LoVo (cell line): ENCODE results near the gene CATSPER4.

ENCODE experiments used
- DNase-seq: peaks from one replicate; pipeline ENCODE4 v3.0.0-alpha.2; 2016; ENCODE audit warnings: low spot score

The CATSPER4 gene

GRCh38 chr1:26190373-26190987, at the start of gene CATSPER4:
CATSPER4 (plus strand) TSS chr1:26190602; CDS start chr1:26190628, 26 bp downstream.
- no peak for DNase-seq

- DNase-seq = no peak
Measured at GRCh38 chr1:26142159-26142558, 48.2 kb upstream of the CATSPER4 start.

- peak; percentile 89 for DNase-seq
Measured at GRCh38 chr1:26145041-26145959, 45.1 kb upstream of the CATSPER4 start.

- DNase-seq = no peak
Measured at GRCh38 chr1:26145960-26146294, 44.5 kb upstream of the CATSPER4 start.

- DNase-seq = no peak
Measured at GRCh38 chr1:26148887-26149286, 41.5 kb upstream of the CATSPER4 start.

GRCh38 chr1:26153966-26154532, 36.4 kb upstream of the CATSPER4 start:
- DNase-seq = no peak

GRCh38 chr1:26154750-26155149, 35.7 kb upstream of the CATSPER4 start:
- no peak for DNase-seq

- no peak for DNase-seq
Measured at GRCh38 chr1:26155370-26156284, 34.8 kb upstream of the CATSPER4 start.

- DNase-seq = no peak
Measured at GRCh38 chr1:26156285-26157038, 33.9 kb upstream of the CATSPER4 start.

GRCh38 chr1:26158271-26158907, 32.0 kb upstream of the CATSPER4 start:
- DNase-seq = no peak

GRCh38 chr1:26158908-26159742, 31.3 kb upstream of the CATSPER4 start, which contains the start of gene FAM110D:
FAM110D (plus strand) TSS chr1:26159079; CDS start chr1:26161292, 2,213 bp downstream.
- no peak for DNase-seq

GRCh38 chr1:26159743-26160039, 30.7 kb upstream of the CATSPER4 start:
- DNase-seq = no peak

GRCh38 chr1:26160527-26161414, 29.6 kb upstream of the CATSPER4 start:
- no peak for DNase-seq

- peak; percentile 70 for DNase-seq
Measured at GRCh38 chr1:26161415-26162219, 28.8 kb upstream of the CATSPER4 start.

- peak; percentile 19 for DNase-seq
Measured at GRCh38 chr1:26162220-26162709, 28.1 kb upstream of the CATSPER4 start.

- DNase-seq = no peak
Measured at GRCh38 chr1:26163684-26164035, 26.7 kb upstream of the CATSPER4 start.

GRCh38 chr1:26164036-26164860, 26.2 kb upstream of the CATSPER4 start:
- DNase-seq = peak; percentile 56
